ENCODE results near the gene ENO1. TPM values are rescaled to one million over a fixed set of nuclear protein-coding genes. Genes with fewer than 3 reads are reported as not detected.

The ENO1 gene
- total and polyA plus RNA-seq, 2 of the 4 experiments (the other 2 are of a cell fraction), result 2,125 to 3,643 TPM

DNA sequence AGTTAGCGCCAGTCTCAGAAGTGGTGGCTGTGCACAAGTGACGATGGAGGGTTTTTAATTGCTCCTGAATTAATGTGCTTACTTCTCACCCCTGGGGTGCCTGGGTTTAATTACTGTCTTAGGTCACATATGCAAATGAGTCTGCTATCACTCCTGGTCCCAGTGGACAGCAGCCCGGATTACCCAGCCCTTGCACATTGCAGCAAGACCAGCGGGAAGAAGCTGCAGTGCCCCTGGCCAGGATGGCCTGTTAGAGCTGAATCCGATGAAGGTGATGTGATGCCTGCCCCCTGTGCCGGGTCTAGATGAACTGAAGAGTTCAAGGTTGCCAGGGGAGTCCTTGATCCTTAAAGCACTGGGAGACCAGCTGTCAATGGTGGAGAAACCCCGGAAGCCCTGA, 24.2 kb downstream of the ENO1 start:
- Histone ChIP-seq H2AK9ac (replicated peaks; ENCODE audit: low read depth, low read length, poor library complexity) (no peak overlapping the region), H3K27me3 (ENCODE audit: control insufficient read depth, insufficient read depth, low read length) (no peaks in the 10 kb centered on the region), H3K18ac (ENCODE audit: low read depth, low read length) (no peak overlapping the region), H3K4me3 (ENCODE audit: insufficient read depth, low read depth, low read length) (no peak overlapping the region), H2BK20ac (ENCODE audit: low read depth, low read length) (no peak overlapping the region), H3K14ac (replicated peaks; ENCODE audit: low read depth, low read length) (no peak overlapping the region), H3K9me3 (ENCODE audit: control insufficient read depth, insufficient read depth, low read length) (no peaks in the 10 kb centered on the region), H4K5ac (ENCODE audit: low read depth, low read length) (no peak overlapping the region), H2BK15ac (ENCODE audit: low read depth, low read length) (no peak overlapping the region), H3K79me1 (ENCODE audit: low read depth in 1 of 2, low read length in 2 of 2) (peaks cover 0 to 7% of the 10 kb centered on the region in 2 experiments; a peak in 3 of 4 replicates), H3K36me3 (ENCODE audit: control insufficient read depth, insufficient read depth, low read length) (peaks cover 17% of the 10 kb centered on the region), H3K56ac (ENCODE audit: extremely low read depth, insufficient read depth, low read length) (no peak overlapping the region), H3K27ac (ENCODE audit: insufficient read depth, low read length) (no peak overlapping the region), H2AFZ (replicated peaks; ENCODE audit: low read length, poor library complexity) (peak overlapping the region; percentile 28), H2BK120ac (ENCODE audit: low read depth, low read length) (no peak overlapping the region), H3K4ac (ENCODE audit: low read depth, low read length) (no peak overlapping the region), H3K23ac (ENCODE audit: low read depth, low read length) (no peak overlapping the region), H2AK5ac (ENCODE audit: low read depth, low read length) (no peak overlapping the region), H4K20me1 (ENCODE audit: insufficient read depth, low read length) (peaks cover 26% of the 10 kb centered on the region), H3K9ac (ENCODE audit: low read depth, low read length) (no peak overlapping the region), H3K4me2 (ENCODE audit: low read depth, low read length) (no peak overlapping the region), H3K9me1 (ENCODE audit: insufficient read depth, low read length) (peaks cover 3% of the 10 kb centered on the region; the same call in 1 of the 2 replicates), H4K8ac (ENCODE audit: low read depth in 2 of 2, low read length in 2 of 2) (no peak overlapping the region), H3K4me1 (ENCODE audit: control insufficient read depth, insufficient read depth, low read length) (peaks cover 7% of the 10 kb centered on the region), H2BK5ac (ENCODE audit: low read depth, low read length, poor library complexity, severe bottlenecking) (no peak overlapping the region), H4K91ac (ENCODE audit: insufficient read depth, low read depth, low read length) (no peak overlapping the region)
- POLR2A ChIA-PET (ENCODE audit: unreplicated experiment), result no interaction called here
- in situ Hi-C loops (cut with MboI; ENCODE audit: low sequenced_read_pairs) (loop anchor here (25.0 kb wide), 1 partner anchor 867 kb away; no protein-coding TSS in a partner anchor), intact Hi-C loops (cut with micrococcal nuclease) (loop anchor here (10.0 kb wide), 1 partner anchor 389 kb away; no protein-coding TSS in a partner anchor), dilution Hi-C loops (cut with HindIII; ENCODE audit: low sequenced_read_pairs, unreplicated experiment) (no loop called here)
- ATAC-seq (ENCODE audit: low read depth) (no peak), DNase-seq (no peak)
- no TSS peak for BruUV-seq (replicated peaks)
- TF ChIP-seq MXI1 (IDR thresholded peaks at IDR 0.05; ENCODE audit: borderline replicate concordance, low read depth, low read length), result no peak
- TF ChIP-seq, protein P1, sequence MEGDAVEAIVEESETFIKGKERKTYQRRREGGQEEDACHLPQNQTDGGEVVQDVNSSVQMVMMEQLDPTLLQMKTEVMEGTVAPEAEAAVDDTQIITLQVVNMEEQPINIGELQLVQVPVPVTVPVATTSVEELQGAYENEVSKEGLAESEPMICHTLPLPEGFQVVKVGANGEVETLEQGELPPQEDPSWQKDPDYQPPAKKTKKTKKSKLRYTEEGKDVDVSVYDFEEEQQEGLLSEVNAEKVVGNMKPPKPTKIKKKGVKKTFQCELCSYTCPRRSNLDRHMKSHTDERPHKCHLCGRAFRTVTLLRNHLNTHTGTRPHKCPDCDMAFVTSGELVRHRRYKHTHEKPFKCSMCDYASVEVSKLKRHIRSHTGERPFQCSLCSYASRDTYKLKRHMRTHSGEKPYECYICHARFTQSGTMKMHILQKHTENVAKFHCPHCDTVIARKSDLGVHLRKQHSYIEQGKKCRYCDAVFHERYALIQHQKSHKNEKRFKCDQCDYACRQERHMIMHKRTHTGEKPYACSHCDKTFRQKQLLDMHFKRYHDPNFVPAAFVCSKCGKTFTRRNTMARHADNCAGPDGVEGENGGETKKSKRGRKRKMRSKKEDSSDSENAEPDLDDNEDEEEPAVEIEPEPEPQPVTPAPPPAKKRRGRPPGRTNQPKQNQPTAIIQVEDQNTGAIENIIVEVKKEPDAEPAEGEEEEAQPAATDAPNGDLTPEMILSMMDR (conservative IDR thresholded peaks at IDR 0.05; ENCODE audit: low read depth, low read length), result no peak
- no peak for TF ChIP-seq MAZ (IDR thresholded peaks at IDR 0.05; ENCODE audit: borderline replicate concordance, low read depth, low read length)
- no peak for TF ChIP-seq CEBPB (IDR thresholded peaks at IDR 0.05; ENCODE audit: low read depth, low read length)
- TF ChIP-seq MAFK (IDR thresholded peaks at IDR 0.05; ENCODE audit: low read depth, low read length), result no peak
- no peak for TF ChIP-seq FOS (IDR thresholded peaks at IDR 0.05; ENCODE audit: low read depth, low read length)
- TF ChIP-seq, protein P2, sequence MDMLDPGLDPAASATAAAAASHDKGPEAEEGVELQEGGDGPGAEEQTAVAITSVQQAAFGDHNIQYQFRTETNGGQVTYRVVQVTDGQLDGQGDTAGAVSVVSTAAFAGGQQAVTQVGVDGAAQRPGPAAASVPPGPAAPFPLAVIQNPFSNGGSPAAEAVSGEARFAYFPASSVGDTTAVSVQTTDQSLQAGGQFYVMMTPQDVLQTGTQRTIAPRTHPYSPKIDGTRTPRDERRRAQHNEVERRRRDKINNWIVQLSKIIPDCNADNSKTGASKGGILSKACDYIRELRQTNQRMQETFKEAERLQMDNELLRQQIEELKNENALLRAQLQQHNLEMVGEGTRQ (IDR thresholded peaks at IDR 0.05; ENCODE audit: low read depth, low read length), result no peak
- TF ChIP-seq RFX5 (IDR thresholded peaks at IDR 0.05; ENCODE audit: low read depth, low read length), result no peak
- no peak for TF ChIP-seq NFE2L2 (IDR thresholded peaks at IDR 0.05; ENCODE audit: low read depth, low read length)
- no peak for TF ChIP-seq SMC3 (IDR thresholded peaks at IDR 0.05; ENCODE audit: low read depth, low read length)
- TF ChIP-seq, protein P3, sequence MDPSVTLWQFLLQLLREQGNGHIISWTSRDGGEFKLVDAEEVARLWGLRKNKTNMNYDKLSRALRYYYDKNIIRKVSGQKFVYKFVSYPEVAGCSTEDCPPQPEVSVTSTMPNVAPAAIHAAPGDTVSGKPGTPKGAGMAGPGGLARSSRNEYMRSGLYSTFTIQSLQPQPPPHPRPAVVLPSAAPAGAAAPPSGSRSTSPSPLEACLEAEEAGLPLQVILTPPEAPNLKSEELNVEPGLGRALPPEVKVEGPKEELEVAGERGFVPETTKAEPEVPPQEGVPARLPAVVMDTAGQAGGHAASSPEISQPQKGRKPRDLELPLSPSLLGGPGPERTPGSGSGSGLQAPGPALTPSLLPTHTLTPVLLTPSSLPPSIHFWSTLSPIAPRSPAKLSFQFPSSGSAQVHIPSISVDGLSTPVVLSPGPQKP (IDR thresholded peaks at IDR 0.05; ENCODE audit: borderline replicate concordance, low read depth, low read length), result no peak
- TF ChIP-seq POLR2A (IDR thresholded peaks at IDR 0.05; ENCODE audit: low read depth, low read length), result no peak
- no peak for TF ChIP-seq BHLHE40 (IDR thresholded peaks at IDR 0.05; ENCODE audit: low read depth, low read length)
- no peak for TF ChIP-seq RAD21 (IDR thresholded peaks at IDR 0.05; ENCODE audit: low read length)
- TF ChIP-seq CHD1 (IDR thresholded peaks at IDR 0.05; ENCODE audit: low read depth, low read length), result no peak
- TF ChIP-seq RCOR1 (IDR thresholded peaks at IDR 0.05; ENCODE audit: insufficient replicate concordance, low read length), result no peak
- CTCF ChIA-PET, result no interaction called here
- 84% methylated on average over 5 of the region's 7 CpGs; no CpG with 5 or more reads in 1 of the 2 experiments for WGBS, 2 experiments (ENCODE audit: extremely low coverage in 2 of 2, insufficient read length in 1 of 2)
